Fibroblast of villous mesenchyme (primary cell): ENCODE measurements around the gene LMBRD1. TPM values are rescaled to one million over a fixed set of nuclear protein-coding genes. Genes with fewer than 3 reads are reported as not detected.

ENCODE experiments used
- DNase-seq: peaks from one replicate; pipeline ENCODE4 v3.0.0-alpha.2; 2010; ENCODE audit warnings: low read depth
- H3K4me3 ChIP-seq: 2 replicates; pipeline ENCODE4 v1.5.1; 2011; ENCODE audit warnings: low read depth, mild to moderate bottlenecking, low read length
- total RNA-seq: library from RNA; depleted of rRNA; stranded (reverse); fragments of >200 nt; gene quantifications from 2 replicates; pipeline ENCODE4 v1.2.3, GENCODE V29; 2012
- TF ChIP-seq, protein P1 (sequence below): IDR thresholded peaks from 2 replicates; pipeline ENCODE4 v1.5.1; 2012; ENCODE audit warnings: low read depth, mild to moderate bottlenecking, low read length; ENCODE audit not compliant: insufficient read depth

LMBRD1 gene
- total RNA-seq, 1 donor: 28.5 TPM

DNA sequence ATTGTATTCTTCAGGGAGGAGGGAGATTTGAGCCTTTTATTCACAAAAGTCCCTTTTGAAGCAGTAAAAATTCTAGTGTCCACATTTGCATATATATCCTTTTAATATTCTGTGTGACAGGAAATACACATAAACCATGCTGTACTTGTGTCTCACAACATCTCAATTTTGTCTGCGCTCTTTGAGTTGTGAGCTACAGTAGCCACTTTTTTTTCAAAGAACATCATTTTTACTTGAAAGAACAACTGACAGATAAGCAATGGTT is 21.3 kb downstream of the LMBRD1 start:
- no peak for DNase-seq
- no peak overlapping the region for H3K4me3 ChIP-seq
- TF ChIP-seq, protein P1, sequence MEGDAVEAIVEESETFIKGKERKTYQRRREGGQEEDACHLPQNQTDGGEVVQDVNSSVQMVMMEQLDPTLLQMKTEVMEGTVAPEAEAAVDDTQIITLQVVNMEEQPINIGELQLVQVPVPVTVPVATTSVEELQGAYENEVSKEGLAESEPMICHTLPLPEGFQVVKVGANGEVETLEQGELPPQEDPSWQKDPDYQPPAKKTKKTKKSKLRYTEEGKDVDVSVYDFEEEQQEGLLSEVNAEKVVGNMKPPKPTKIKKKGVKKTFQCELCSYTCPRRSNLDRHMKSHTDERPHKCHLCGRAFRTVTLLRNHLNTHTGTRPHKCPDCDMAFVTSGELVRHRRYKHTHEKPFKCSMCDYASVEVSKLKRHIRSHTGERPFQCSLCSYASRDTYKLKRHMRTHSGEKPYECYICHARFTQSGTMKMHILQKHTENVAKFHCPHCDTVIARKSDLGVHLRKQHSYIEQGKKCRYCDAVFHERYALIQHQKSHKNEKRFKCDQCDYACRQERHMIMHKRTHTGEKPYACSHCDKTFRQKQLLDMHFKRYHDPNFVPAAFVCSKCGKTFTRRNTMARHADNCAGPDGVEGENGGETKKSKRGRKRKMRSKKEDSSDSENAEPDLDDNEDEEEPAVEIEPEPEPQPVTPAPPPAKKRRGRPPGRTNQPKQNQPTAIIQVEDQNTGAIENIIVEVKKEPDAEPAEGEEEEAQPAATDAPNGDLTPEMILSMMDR: no peak

DNA sequence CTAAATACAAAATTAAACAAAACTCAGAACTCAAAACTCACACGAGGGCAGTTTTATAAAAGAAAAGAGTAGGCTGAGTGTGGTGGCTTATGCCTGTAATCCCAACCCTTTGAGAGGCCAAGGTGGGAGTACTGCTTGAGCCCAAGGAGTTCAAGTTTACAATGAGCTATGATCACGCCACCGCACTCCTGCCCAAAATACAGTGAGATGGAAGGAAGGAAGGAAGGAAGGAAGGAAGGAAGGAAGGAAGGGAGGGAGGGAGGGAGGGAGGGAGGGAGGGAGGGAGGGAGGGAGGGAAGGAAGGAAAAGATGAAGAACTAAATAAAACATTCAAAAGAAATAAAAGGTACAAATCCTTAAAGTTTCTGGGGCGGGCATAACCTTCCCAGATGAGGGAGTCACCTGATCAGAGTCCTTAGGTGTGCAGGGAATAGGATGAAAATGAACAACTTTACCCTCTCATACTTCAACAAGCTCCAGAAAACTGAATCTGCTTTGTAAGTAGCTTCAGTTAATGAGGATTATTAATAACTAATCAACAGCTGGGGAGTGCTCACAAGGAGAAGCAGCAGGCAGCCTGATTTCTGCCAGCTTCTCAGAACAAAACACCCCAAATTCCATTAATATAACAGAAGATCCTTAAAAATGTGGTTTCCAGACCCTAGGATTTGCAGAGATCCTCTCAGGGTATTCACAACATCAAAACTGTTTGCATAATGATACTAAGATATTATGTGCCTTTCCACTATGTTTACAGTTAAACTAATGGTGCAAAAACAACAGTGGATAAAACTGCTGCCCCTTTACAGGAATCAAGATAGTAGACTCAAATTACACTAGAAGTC is 21.8 kb downstream of the LMBRD1 start:
- no peak overlapping the region for H3K4me3 ChIP-seq
- TF ChIP-seq, protein P1: no peak
- DNase-seq: no peak

DNA sequence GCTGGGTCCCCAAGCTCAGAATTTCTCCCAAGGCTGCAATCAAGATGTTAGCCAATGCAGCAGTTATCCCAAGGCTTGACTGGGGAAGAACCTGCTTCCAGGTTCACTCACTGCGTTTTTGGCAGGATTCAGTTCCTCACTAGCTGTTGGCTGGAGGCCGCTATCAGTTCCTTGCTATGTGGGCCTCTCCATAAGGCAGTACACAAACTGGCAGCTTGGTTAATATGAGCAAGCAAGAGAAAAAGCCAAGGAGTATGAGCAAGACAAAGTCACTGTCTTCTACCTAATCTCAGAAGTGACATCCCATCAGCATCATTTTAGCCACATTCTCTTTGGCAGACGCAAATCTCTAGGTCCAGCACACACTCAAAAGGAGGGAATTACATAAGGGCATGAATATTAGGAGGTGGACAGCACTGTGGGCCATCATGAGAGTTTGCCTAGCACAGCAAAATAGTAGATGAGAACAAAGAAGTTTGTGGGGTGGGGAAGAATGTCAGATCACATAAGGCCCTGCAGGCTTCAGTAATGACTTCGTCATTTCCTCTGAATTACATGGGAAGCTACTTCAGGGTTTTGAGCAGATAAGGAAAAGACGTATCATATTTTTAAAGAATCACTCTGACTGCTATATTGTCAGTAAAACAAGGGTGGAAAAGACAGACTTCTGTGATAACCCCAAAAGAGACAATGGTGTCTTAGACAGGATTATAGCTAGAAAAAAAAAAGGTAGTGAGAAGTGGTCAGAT is 25.5 kb downstream of the LMBRD1 start:
- H3K4me3 ChIP-seq: no peak overlapping the region
- TF ChIP-seq, protein P1: no peak
- no peak for DNase-seq

DNA sequence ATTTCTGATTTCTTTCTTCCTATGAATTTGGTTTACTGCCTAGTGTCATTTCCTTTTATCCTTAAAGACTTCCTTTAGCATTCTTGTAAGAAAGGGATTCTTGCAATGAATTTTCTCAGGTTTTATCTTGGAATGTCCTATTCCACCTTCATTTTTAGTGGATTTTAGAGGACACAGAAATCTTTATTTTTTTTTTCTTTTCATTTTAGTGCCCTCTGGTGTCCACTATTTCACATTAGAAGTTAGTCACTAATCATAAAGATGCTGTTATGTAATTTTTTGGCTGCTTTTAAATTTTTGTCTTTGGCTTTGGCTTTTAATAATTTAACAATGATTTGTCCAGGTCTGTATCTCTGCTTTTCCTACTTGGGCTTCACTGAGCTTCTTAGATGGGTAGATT is 28.1 kb downstream of the LMBRD1 start:
- no peak overlapping the region for H3K4me3 ChIP-seq
- TF ChIP-seq, protein P1: no peak
- no peak for DNase-seq

DNA sequence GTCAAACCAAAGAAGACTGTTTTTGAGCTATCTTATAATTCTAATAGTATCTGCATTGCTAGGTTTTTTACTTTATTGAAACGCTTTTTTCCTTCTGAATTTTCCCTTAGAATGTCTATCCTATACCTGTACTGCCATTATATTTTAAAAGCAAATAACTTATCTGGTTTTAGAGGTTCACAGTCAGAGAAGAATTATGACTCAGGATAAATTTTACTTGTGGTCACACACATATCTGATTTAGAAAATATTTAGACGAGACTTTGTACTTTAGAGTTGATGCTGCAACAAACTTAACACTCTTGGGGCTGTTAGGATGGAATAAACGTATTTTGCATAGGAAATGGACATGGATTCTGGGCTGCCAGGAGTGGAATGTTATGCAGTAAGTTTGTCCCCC is 33.0 kb downstream of the LMBRD1 start:
- H3K4me3 ChIP-seq: no peak overlapping the region
- TF ChIP-seq, protein P1: no peak
- DNase-seq: no peak

DNA sequence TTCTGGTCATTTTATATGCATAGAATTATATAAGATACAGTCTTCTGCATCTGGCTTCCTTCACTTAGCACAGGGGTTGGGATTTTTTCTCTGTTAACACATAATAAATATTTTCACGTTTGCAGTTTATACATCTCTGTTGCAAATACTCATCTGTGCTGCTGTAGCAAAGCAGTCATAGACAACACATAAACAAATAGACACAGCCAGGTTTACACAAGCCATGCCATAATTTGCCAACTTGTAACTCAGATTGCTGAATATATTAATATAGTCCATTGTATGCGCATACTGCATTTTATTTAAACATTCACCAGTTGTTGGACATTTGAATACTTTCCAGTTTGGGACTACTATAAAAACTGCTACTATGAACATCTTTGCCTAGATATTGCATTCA is 35.0 kb downstream of the LMBRD1 start:
- TF ChIP-seq, protein P1: no peak
- no peak for DNase-seq

DNA sequence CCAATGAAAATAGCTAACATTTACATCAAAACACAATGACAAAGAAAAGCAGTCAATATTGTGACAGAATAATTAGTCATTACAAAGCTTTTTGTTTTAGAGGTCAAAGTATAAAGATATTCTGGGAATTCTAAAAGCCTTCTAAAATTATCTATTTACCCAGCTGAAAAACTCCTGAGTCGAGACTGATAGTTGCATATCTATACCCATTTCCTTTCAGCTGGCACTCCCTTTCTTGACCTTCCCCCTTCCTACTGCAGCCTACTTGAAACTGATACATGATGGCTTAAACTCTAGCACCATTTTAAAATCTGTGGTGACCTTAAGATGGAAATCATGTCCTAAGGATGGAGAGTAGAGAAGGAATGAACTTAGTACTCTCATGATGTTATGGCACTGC is 38.6 kb downstream of the LMBRD1 start:
- TF ChIP-seq, protein P1: no peak
- H3K4me3 ChIP-seq: no peak overlapping the region
- no peak for DNase-seq

More for the DNA sequence above, 35.0 kb downstream of the LMBRD1 start:
- no peak overlapping the region for H3K4me3 ChIP-seq
